UCSD-AML1 (cell line): ENCODE results near the gene ITGB5.
"Not testable (repeated sequence)": the region's sequence is repeated elsewhere in the genome, so short reads cannot be mapped to it uniquely, and the experiment has no call there.

Source experiments
- DNase-seq: peaks from one replicate; lab custom pipeline; 2025; ENCODE audit not compliant: unreplicated experiment; lab: John Stamatoyannopoulos, UW

Gene ITGB5

DNA sequence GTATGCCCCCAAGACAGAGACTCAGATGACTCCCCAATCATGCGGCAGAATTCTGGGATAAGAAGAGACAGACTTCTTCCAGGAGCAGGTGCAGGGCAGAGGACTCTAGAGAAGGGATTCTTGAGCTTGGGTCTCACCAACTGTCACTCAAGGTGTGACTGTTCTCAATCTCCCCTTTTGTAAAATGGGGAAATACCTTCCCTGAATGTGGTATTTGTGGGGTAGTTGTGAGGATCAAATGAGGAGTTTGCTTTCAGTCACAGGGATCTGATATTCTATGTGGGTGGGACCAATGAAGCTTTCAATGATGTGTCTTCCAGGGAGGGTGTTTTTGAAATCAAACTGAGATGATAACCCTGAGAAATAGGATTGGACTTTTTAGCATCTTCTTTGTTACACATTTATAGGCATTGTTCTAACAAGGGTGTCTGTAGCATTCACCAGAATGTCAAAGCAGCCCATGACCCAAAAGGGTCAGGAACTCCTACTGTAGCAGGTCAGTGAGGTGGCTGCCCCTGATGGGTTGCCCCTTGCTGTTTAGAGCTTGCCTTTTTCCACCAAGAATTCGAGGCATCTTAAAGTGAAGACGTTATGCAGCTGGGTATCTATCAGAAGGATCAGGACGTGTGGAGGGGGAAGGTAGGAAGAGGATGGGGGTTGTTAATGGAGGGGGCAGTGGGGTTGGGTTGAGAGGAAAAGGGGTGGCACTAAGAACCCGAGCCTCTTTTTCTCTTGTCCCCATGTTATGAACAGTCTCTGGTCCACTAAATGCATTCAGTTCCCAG, 128.1 kb downstream of the ITGB5 start:
- DNase-seq, result no peak

- DNase-seq, result not testable (repeated sequence)
These were observed 129.2 kb downstream of the ITGB5 start for GRCh38 chr3:124757926-124758325.

DNA sequence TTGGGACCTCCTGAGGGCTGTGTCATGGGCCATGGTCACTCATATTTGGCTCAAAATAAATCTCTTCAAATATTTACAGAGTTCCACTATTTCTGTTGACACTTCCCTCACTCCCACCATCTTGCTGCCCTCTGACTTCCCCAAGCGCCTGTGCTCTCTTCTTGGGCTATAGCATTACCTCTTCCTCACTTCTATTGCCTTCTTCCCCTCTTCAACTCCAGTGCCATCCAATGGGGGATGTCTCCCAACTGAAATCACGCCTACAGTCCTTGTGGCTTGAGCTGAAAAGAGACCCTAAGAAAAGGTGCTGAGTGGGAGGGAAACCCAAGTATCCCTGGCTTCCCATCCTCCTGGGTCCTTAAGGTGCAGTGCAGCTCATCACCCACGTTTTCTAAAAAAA, 135.1 kb downstream of the ITGB5 start:
- no peak for DNase-seq

- no peak for DNase-seq
These were observed 135.7 kb downstream of the ITGB5 start for GRCh38 chr3:124751501-124751900.

- not testable (repeated sequence) for DNase-seq
These were observed 137.3 kb downstream of the ITGB5 start for GRCh38 chr3:124749877-124750276.

GRCh38 chr3:124748560-124749198, 138.5 kb downstream of the ITGB5 start:
- no peak for DNase-seq

GRCh38 chr3:124747111-124747981, 139.8 kb downstream of the ITGB5 start:
- DNase-seq, result no peak

DNA sequence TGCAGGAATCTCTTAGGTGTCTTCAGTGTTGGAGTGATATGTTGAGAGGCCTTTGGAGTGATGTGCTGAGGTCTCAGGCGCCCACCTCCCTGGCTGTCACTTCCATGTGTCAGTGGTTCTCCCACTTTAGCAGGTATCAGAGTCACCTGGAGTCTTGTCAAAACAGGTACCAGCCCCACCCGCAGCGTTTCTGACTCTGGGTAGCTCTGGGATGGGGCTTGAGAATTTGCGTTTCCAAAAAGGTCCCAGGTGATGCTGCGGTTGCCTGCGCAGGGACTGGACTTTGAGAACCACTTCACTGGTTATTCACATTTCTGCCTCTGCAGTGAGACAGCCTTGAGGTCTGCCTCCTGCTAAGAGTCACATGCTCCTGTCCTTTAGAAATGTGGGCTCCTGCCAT, 141.4 kb downstream of the ITGB5 start:
- DNase-seq, result no peak

GRCh38 chr3:124741027-124741426, 146.1 kb downstream of the ITGB5 start:
- DNase-seq, result no peak

- no peak for DNase-seq
These were observed 155.4 kb downstream of the ITGB5 start for GRCh38 chr3:124731760-124732159.

- no peak for DNase-seq
These were observed 156.2 kb downstream of the ITGB5 start for GRCh38 chr3:124730941-124731297.

DNA sequence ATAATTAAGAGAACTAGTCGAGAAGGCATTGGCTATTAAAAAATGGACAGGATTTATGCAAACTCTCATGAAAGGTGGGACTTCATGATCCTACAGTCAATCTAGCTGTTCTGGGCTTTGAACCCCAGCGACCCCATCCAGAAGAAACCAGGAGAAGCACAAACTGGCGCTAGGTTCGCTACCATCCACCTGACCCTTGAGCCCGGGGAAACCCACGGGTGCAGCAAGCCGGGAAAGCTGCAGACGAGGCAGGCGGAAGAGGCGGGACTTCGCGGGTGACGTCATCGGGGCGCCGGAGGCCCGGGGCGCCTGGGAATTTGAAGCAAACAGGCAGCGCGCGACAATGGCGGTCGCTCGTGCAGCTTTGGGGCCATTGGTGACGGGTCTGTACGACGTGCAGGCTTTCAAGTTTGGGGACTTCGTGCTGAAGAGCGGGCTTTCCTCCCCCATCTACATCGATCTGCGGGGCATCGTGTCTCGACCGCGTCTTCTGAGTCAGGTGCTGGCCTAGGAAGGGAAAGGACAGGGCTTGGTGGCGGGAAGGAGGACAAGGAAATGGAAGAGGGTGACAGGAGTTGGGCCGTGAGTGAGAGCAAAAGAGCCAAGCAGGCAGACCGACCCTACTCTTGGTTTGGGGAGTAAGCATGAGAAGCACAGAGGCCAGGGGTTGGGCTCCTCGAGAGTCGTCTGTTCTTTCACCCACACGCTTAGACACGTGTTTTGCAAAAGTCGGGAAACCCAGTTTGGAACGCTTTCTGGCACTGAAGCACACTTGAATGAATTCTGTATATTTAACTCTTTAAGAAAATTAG, 156.8 kb downstream of the ITGB5 start, which contains the start of gene UMPS:
Gene UMPS (plus strand): TSS at position 324 of the 812 bp plus-strand sequence. CDS start 20 bp downstream, at position 344.
- peak; percentile 92 for DNase-seq

- no peak for DNase-seq
These were observed 164.6 kb downstream of the ITGB5 start for GRCh38 chr3:124722589-124722988.

DNA sequence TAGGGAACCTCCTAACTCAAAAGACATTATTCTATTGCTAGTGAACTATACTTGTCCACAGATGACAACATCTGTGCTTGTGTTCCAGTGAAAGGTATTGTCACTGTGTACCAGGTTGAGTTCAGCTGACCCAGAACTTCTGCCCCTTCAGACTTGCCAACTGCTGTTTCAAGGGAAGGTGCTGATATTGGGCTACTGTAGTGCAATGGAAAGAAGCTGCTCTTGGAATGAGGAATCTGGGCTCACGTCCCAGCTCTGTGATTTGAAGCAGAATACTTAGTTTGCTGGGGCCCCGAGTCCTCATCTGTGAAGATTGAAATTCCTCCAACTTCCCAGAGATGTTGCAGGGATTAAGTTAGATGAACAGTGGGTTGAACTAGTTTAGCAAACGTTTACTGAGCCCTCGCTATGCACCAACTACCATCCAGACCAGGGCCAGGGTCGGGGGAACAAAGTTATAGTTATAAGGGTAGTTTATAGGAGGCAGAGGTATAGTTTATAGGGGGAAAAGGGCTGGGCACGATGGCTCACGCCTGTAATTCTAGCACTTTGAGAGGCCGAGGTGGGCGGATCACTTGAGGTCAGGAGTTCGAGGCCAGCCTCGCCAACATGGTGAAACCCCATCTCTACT, 172.8 kb downstream of the ITGB5 start:
- no peak for DNase-seq
